ENCODE measurements around the gene UBE2C.

UBE2C gene

DNA sequence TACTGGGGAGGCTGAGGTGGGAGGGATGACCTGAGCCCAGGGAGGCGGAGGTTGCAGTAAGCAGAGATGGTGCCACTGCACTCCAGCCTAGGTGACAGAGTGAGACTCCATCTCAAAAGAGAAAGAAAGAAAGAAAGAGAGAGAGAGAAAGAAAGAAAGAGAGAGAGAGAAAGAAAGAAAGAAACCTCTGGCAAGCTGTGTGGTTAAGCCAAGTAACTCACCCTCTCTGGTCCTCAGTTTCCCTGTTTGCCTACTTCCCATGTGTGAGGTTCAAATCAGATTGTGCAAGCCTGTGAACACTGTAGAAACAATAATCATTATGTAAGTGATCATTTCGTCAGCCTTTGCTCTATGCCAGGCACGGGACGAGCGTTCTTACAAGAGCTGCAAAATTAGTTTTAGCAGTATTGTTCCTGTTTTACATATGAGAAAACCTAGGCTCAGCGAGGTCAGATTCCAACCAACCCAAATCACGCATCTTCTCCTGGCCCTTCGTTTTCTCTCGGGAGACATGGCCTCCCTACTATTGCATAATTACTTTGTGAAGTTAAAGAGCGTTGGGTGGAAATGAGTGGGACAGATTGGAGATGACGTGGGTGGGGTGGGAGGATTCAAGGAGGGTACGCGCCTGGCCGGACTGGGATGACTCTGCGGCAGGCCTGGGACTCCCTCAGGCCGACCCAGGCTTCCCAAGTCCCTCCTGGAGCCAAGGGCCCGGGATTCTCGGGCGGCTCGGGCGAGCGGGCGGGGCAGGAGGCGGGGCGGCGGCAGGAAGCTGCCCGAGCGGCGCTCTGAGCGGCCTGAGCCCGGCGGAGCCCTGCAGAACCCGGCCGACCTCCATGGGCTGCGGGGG is 20.8 kb downstream of the UBE2C start, which contains the start of gene SNX21:
TSS of gene SNX21 (plus strand) at position 770 of the 853 bp plus-strand sequence. CDS start 121 bp downstream, outside the sequence.
- DNase-seq (ENCODE audit: low read depth in 3 of 3): peak in 1 of 3 experiments; percentile 22

DNA sequence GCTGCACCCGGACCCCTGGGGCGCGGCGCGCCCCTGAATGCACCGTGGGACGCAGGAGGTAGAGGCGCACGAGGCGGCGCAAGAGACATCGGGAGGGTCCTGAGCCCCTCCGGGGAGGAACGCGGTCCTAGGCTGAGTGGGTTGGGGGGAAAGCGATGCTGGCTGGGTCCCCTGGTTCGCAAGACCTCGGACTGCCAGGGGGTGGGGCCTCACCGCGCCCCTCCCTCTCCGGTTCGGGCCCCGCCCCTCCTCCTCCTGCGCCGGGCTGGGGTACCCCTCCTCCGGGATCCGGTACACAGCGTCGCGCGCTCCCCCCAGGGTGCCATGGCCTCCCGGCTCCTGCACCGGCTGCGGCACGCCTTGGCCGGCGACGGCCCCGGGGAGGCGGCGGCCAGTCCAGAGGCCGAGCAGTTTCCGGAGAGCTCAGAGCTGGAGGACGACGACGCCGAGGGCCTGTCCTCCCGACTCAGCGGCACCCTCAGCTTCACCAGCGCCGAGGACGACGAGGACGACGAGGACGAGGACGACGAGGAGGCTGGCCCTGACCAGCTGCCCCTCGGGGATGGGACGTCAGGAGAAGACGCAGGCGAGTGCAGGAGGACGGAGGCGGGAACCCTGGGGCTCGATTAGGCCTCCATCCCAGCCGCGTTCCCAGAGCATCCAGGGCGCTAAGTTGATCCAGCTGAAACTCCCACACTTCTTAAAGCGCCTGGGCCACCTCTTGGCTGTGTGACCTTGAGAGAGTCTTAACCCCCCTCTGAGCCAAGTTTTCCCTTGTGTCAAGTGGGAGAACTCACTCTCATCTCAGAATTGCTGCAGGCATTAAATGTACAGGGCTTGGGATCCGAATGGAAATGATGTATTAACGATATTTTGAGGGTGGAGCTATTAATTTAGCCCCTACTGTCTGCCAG is 21.7 kb downstream of the UBE2C start:
- DNase-seq (ENCODE audit: low read depth in 3 of 3): peak in 1 of 3 experiments; percentile 52

DNA sequence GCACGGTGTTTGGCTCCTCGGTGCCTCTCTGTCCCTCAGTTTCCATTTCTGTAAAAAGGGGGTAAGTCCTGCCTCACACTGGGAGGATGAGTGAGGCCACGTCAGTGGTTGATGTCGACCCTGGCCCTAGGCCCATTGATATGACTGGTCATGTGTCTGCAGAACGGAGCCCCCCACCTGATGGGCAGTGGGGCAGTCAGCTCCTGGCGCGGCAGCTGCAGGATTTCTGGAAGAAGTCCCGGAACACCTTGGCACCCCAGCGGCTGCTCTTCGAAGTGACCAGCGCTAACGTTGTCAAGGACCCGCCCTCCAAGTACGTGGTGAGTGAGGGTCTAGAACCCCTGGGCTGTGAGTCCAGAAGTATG is 22.3 kb downstream of the UBE2C start:
- no peak for DNase-seq (ENCODE audit: low read depth in 3 of 3)

DNA sequence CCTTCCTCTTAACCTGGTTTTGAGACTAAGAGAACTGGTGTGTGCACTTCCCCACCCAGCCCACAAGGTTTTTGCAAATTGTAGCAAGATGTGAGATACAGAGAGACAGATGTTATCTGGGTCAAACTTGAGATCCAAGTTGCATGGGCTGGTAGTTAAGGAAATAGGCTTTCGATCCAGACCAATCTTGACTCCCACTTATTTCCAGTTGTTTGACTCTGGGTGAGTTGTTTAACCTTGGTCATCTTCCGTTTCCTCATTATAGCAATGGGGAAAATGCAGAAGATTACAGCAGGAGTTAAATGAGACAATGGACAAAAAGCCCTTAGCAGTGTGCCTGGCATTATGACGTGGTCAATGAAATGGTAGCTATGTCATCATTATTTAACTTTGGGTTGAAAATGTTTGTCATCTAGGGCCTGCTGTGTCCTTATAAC is 22.9 kb downstream of the UBE2C start:
- no peak for DNase-seq (ENCODE audit: low read depth in 3 of 3)

DNA sequence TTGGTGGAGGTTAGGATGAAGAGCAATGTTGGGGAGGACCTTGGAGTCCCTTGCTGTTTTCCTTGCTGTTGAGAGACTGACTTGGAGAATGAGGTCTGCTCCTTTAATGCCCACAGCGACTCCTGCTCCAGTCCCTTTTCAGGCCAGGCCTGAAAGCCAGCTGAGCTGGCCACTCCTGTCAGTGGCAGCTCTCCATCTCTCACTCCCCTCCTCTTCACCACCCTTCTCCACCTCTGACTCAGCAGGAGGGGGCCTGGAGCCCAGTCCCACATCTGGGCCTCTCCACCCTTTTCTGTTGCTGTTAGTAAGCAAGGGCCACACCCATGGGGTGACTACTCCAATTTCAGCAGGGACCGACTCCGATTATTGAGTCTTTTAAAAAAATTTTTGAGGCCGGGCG is 23.4 kb downstream of the UBE2C start:
- no peak for DNase-seq (ENCODE audit: low read depth in 3 of 3)

DNA sequence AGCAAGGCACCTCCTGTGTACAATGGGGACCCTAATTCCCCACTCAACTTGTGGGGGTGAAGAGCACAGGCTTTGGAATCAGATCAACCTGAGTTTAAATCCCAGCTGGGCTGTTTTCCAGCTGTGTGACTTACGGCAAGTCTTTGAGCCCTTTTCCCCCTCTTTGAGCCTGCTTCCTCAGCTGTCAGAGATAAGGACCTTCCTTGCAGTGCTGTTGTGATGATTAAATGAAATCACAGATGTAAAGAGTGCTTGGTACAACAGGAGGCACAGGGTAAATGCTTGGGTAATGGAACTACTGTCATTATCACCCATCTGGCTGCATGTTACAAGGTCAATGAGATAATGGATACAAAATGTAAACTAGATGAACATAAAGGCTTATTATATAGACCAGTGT is 24.4 kb downstream of the UBE2C start:
- no peak for DNase-seq (ENCODE audit: low read depth in 3 of 3)

DNA sequence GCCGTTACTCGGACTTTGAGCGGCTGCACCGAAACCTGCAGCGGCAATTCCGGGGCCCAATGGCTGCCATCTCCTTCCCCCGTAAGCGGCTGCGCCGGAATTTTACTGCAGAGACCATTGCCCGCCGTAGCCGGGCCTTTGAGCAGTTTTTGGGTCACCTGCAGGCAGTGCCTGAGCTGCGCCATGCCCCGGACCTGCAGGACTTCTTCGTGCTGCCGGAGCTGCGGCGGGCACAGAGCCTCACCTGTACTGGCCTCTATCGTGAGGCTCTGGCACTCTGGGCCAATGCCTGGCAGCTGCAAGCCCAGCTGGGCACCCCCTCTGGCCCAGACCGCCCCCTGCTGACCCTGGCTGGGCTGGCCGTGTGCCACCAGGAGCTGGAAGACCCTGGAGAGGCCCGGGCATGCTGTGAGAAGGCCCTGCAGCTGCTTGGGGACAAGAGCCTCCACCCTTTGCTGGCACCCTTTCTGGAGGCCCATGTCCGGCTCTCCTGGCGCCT is 28.3 kb downstream of the UBE2C start:
- DNase-seq (ENCODE audit: low read depth in 3 of 3): no peak

DNA sequence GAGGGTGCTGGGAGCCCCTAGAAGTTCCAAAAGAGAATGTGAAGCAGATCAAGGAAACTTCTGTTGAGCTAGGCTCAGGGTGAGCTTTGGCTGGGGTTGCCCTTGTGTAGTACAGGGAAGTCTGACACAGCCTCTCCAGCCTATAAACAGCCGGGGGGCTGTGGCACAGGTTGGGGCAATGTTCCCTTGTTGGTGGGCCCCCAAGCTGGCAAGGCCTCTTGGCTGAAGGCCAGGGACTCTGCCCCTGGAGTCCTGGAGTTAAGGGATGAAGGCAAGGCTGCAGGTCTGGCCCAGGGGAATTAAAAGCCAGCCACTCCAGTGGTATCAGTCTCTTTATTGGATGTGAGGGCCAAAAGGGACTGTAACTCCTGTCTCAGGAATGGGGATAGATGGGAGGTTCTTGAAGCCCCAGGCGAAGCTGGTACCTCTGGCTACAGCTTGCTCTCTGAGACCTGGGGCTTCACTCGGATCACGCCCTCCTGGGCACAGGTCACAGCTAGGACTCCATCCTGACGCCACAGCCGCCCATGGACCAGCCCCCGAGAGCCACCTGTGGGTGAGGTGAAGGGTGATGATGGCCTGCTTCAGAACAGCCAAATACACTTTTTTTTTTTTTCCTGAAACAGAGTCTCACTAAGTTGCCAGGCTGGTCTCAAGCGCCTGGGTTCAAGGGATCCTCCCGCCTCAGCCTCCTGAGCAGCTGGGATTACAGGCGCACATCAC is 29.1 kb downstream of the UBE2C start:
- no peak for DNase-seq (ENCODE audit: low read depth in 3 of 3)

DNA sequence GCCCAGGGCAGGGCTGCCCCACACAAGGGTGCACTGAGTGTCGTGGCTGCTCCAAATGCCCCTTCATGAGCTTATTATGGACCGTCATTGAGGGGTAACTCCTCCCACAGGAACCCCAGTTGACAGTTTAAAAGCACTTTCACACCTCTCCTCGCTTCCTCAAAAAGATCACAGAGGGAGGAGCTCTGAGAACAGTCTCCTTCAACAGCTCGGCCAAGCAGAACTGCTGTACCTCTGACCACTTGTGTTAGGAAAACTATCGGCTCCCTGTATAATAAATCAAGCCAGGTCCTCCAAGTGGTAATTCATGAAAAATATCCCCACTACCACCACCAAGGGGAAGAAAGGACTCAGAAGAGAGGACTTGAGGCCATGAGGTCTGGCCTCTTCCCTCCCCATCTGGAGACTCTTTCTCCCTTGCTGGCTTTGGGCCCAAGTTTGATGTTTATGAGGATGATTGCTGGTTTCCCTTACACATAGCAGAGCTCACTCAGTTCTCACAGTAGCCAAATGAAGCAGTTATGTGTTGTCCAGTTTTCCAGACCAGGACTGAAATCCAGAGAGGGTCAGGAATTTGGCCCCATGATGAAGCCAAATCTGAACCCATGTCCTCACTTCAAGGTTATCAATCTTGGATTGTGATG is 29.8 kb downstream of the UBE2C start:
- DNase-seq (ENCODE audit: low read depth in 3 of 3): no peak

DNA sequence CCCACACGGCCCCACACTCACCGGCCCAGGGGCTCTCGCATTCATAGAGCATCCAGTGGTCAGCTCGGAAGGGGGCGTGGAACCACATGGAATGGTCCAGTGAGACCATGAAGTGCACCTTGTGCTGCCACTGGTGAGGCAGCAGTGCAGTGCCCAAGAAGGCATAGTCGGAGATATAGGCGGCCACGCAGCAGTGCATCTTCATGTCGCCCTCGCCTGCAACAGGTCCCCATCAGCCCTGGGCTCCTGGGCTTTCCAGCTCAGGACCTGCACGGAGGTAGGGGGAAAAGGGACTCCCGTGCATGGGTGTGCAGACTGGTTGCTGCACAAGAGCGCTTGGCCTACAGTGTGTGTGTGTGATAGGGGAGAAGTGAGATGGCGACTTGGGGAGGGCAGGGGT is 31.1 kb downstream of the UBE2C start:
- no peak for DNase-seq (ENCODE audit: low read depth in 3 of 3)

DNA sequence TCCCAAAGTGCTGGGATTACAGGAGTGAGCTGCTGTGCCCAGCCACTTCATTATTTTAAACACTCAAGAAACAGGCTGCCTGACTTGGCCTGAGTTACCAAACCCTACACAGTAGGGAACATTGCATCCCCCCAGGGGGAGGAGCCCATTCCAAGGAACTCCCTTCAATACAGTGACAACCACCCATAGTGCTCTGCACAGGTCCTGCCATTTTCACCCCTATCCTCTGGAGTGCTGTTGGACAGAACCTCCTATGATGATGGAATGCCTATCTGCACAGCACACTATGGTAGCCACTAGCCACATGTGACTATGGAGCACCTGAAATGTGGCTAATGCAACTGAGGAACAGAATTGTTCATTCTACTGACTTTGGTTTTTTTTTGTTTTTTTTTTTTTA is 33.0 kb downstream of the UBE2C start:
- DNase-seq (ENCODE audit: low read depth in 3 of 3): no peak

DNA sequence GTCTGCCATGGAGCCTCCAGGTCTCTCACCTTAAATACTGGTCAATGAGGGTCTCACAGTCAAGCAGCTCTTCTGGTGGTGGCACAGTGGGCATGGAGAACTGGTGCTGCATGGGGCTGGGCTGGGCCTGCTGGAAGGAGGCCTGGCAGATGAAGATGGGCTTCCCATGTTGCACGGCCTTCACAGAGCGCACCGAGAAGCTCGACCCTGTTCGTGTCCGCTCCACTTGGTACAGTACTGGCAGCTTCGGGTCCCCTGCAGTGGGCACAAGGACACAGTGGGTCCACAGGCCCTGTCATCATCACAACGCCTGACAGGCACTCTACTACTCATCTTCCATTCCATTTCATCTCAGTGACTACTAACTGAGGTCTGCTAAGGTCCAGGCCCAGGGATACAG is 36.0 kb downstream of the UBE2C start:
- DNase-seq (ENCODE audit: low read depth in 3 of 3): no peak

DNA sequence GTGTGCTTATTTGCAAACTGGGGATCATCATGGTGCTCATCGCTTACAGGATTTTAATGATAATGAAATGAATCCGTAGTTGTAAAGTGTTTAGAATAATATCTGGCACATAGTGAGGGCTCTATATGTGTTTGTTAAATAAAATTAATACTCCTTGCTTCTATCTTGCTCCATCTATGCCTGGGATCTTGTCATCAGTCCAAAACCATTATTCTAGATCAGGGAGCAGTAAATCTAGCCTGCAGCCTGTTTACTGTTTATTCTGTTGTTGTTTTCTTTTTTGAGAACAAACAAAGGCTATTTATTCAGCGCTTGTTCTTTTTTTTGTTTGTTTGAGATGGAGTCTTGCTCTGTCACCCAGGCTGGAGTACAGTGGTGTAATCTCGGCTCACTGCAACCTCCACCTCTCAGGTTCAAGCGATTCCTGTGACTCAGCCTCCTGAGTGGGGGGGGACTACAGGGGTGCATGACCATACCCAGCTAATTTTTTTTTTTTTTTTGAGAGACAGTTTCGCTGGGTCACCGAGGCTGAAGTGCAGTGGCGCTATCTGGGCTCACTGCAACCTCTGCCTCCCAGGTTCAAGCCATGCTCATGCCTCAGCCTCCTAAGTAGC is 36.6 kb downstream of the UBE2C start:
- DNase-seq (ENCODE audit: low read depth in 3 of 3): no peak

DNA sequence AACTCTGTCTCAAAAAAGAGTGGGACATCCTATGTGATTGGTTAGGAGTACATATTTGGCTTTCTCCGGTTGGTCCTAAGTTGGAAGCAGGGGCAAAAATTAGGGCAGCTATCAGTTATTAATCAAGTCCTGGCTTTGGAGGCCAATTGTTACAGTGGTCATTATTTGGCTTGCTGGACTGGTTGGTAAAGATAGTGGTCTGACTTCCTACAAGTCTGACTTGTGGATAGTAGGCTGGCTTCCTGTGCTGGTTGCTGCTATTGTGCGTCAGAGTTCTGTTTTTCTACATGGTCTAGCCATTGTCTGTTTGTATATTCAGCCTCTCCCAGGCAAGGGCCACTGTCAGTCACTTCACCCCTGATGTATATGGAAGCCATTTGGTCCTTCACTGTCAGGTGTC is 37.8 kb downstream of the UBE2C start:
- no peak for DNase-seq (ENCODE audit: low read depth in 3 of 3)

DNA sequence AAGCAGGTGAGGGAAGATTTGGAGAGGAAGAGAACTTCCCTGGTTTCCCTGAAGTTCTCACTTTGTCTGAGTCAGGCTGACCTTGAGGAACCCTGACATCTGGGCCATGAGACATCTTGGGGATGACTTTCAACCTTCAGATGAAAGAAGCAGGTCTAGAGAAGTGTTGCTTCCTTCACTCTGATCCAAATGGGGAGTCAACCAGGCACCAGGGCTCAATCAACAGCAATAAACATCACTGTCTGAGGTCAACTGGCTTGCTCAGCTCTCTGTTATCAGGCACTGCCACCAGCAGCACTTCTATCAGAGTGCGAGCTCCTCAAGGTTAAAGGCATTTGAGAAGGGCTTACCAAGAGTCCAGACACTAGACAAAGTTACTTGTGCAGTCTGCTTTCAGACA is 38.5 kb downstream of the UBE2C start:
- DNase-seq (ENCODE audit: low read depth in 3 of 3): no peak

DNA sequence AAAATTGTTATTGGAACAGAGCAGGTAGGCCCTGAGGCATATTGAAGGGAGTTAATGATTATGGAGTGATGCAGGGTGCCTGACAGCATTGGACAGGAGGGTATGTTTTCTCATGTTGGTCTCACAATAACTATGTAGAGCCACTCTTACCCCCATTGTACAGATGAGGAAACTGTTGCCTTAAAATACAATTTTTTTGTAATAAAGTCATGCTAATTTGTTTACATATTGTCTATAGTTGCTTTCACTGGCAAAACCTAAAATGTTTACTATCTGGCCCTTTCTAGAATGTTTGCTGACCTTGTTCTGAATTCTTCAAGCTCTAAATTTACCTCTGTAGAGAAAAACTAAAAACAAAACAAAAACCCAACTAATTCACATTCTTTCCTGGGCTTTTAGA is 39.1 kb downstream of the UBE2C start:
- DNase-seq (ENCODE audit: low read depth in 3 of 3): no peak

DNA sequence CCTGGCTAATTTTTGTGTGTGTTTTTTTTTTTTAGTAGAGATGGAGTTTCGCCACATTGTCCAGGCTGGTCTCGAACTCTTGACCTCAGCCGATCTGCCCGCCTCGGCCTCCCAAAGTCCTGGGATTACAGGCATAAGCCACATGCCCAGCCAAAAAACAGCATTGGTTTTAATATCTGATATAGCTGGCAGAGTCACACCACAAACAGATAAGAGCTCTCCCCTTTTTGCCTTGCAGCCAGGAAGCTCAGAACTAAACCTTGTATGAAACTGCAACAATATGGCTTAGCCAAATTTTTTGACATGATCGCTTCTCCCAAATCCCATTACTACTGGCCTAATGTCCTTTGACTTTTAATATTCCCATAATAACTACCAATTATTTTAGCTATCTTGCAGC is 39.9 kb downstream of the UBE2C start:
- no peak for DNase-seq (ENCODE audit: low read depth in 3 of 3)

DNA sequence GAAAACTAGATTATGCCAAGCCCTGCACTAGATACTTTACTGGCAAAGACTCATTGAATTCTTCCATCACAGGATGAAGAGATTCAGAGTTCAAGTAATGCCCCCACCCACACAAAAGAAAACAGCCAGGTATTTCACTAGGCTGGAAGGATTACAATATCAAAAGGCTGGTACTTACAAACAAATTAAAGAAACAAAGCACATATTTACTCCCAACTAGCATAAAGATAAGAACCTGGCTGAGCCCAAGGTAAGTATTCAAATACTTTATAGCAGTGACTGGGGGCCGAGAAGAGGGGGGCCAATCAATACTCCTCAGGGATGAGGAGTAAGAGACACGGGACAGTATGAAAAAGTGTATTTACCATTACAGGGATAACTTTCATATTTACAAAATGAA is 41.0 kb downstream of the UBE2C start:
- no peak for DNase-seq (ENCODE audit: low read depth in 3 of 3)

DNA sequence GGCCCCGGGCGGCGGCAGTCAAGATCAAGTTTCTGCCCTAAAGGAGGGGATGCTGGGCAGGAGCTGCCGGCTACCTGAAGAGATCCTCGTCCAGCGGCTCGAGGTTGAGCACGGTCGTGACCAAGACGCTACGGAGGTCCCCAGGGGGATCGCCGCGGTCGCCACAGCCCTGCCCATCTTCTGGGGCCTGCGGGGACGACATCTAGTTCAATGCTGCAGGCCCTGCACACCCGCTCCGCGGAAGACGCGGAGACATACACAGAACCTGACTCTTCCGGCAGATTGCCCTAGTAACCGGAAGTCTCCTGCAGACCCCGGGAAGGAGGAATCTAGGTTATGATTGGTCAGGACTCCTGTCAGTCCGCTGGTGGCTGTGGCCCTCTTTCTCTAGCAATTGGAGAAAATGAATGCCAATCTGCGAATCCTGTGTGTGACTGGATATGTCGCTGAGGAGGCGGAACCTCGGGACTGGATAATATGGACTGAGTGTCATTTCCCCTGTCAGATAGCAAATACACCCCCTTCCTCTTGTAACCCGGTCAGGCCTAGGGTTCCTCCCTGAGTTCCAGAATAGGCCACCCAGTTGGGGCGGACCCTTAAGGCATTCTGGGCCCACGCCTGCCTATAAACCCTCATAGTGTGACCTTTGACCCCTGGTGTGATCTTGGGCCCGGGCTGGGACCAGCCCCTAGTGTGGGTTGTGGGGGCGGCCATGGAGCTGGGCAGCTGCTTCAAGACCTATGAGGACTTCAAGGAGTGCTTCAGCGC is 44.9 kb downstream of the UBE2C start, which contains the start of the genes ACOT8 and ZSWIM3:
TSS of gene ACOT8 (minus strand) at position 279 of the 768 bp plus-strand sequence. CDS start at position 202, 77 bp downstream.
TSS of gene ZSWIM3 (plus strand) at position 501 of the 768 bp plus-strand sequence. CDS start at position 713, 212 bp downstream.
- peak; percentile 85 to 97 (median 86) for DNase-seq (ENCODE audit: low read depth in 3 of 3)

DNA sequence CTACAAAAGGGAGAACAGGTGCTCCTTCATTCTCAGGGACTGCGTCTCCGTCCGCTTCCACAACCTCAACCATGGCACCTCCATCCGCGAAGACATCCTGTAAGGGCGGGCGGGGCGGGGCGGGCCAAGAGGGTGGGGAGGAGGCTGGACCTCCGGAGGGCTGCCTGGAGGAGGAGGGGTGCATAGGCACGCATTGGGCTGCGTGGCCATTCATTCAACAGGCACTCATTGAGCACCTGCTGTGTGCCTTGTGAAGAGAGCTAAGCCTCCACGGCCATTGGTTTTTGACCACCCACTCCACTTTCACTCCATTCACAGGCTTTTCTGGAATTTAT is 45.4 kb downstream of the UBE2C start:
- DNase-seq (ENCODE audit: low read depth in 3 of 3): peak in 1 of 3 experiments; percentile 42

Data from stimulated activated CD4-positive, alpha-beta T cell treated with anti-CD3 and anti-CD28 coated beads, TNF-alpha, amount 100 ng/mL, for 24 hours (primary cell).